HepG2 (cell line): ENCODE measurements around the gene CNOT10. TPM values are rescaled to one million over a fixed set of nuclear protein-coding genes. Genes with fewer than 3 reads are reported as not detected.

Experiments
- BCL6 ChIP-seq: IDR thresholded peaks from 2 replicates; pipeline ENCODE4 v1.6.1; 2016; ENCODE audit warnings: missing genetic modification reagents, missing compliant biosample characterization
- BRD4 ChIP-seq: sonication (generic); formaldehyde crosslinking; IDR thresholded peaks from 2 replicates; pipeline ENCODE4 v1.4.0; 2020; ENCODE audit warnings: missing genetic modification reagents
- CBX5 ChIP-seq: sonication (generic); formaldehyde crosslinking; IDR thresholded peaks from 2 replicates; pipeline ENCODE4 v1.4.0; 2020; ENCODE audit warnings: missing genetic modification reagents, borderline replicate concordance
- CHD4 ChIP-seq: fragments of 200-600 bp; sonication (generic); IDR thresholded peaks from 2 replicates; pipeline ENCODE4 v1.7.0; 2017; ENCODE audit warnings: mild to moderate bottlenecking, low read length, borderline replicate concordance
- CSRNP2 ChIP-seq: sonication (generic); formaldehyde crosslinking; conservative IDR thresholded peaks from 2 replicates; pipeline ENCODE4 v1.8.0; 2022; ENCODE audit warnings: low read depth, missing genetic modification reagents
- EEA1 ChIP-seq: sonication (generic); formaldehyde crosslinking; IDR thresholded peaks from 2 replicates; pipeline ENCODE4 v1.5.1; 2020; ENCODE audit warnings: mild to moderate bottlenecking, missing genetic modification reagents, borderline replicate concordance
- FOXK1 ChIP-seq: sonication (generic); formaldehyde crosslinking; IDR thresholded peaks from 2 replicates; pipeline ENCODE4 v1.4.0; 2020; ENCODE audit warnings: low read depth, missing genetic modification reagents, borderline replicate concordance
- HES4 ChIP-seq: sonication (generic); formaldehyde crosslinking; IDR thresholded peaks from 2 replicates; pipeline ENCODE4 v1.9.0; 2021; ENCODE audit warnings: mild to moderate bottlenecking, missing genetic modification reagents, borderline replicate concordance
- KLF15 ChIP-seq: sonication (generic); formaldehyde crosslinking; IDR thresholded peaks from 2 replicates; pipeline ENCODE4 v1.8.1; 2023; ENCODE audit warnings: borderline replicate concordance, mild to moderate bottlenecking, inconsistent platforms, missing genetic modification reagents, mixed read lengths
- MXI1 ChIP-seq: IDR thresholded peaks from 3 replicates; pipeline ENCODE4 v1.6.1; 2012; ENCODE audit warnings: low read depth, low read length, inconsistent platforms, borderline replicate concordance
- NFYB ChIP-seq: sonication (generic); formaldehyde crosslinking; IDR thresholded peaks from 2 replicates; pipeline ENCODE4 v1.4.0; 2020; ENCODE audit warnings: missing genetic modification reagents
- PAF1 ChIP-seq: IDR thresholded peaks from 2 replicates; pipeline ENCODE4 v1.6.1; 2016; ENCODE audit warnings: missing genetic modification reagents, missing compliant biosample characterization
- PBX2 ChIP-seq: IDR thresholded peaks from 2 replicates; pipeline ENCODE4 v1.6.1; 2016; ENCODE audit warnings: control low read depth
- SIX4 ChIP-seq: sonication (generic); formaldehyde crosslinking; IDR thresholded peaks from 2 replicates; pipeline ENCODE4 v1.4.0; 2020; ENCODE audit warnings: missing genetic modification reagents
- SNAI1 ChIP-seq: sonication (generic); formaldehyde crosslinking; IDR thresholded peaks from 2 replicates; pipeline ENCODE4 v1.5.0; 2020; ENCODE audit warnings: mild to moderate bottlenecking, missing genetic modification reagents, borderline replicate concordance
- TAF1 ChIP-seq: sonication (generic); formaldehyde crosslinking; IDR thresholded peaks from 2 replicates; pipeline ENCODE4 v1.4.0; 2020; ENCODE audit warnings: missing genetic modification reagents
- TCF12 ChIP-seq, 2 experiments: fragments of 450-650 bp in 1 of 2; sonication (generic) in 1 of 2; formaldehyde crosslinking in 1 of 2; IDR thresholded peaks; 2 replicates each; pipeline versions ENCODE4 v1.6.1 to v1.8.0; 2017 to 2022; ENCODE audit warnings: antibody characterized with exemption in 1 of 2, mild to moderate bottlenecking in 1 of 2, missing genetic modification reagents in 1 of 2, moderate library complexity in 1 of 2
- ZBTB43 ChIP-seq: sonication (generic); formaldehyde crosslinking; conservative IDR thresholded peaks from 2 replicates; pipeline ENCODE4 v1.4.0; 2020; ENCODE audit warnings: missing genetic modification reagents
- ZBTB46 ChIP-seq: sonication (generic); formaldehyde crosslinking; IDR thresholded peaks from 2 replicates; pipeline ENCODE4 v1.4.0; 2020; ENCODE audit warnings: mild to moderate bottlenecking, missing genetic modification reagents, borderline replicate concordance
- ZFY ChIP-seq: sonication (generic); formaldehyde crosslinking; IDR thresholded peaks from 2 replicates; pipeline ENCODE4 v1.4.0; 2020; ENCODE audit warnings: missing genetic modification reagents
- ZNF12 ChIP-seq: sonication (generic); formaldehyde crosslinking; IDR thresholded peaks from 2 replicates; pipeline ENCODE4 v1.5.0; 2020; ENCODE audit warnings: missing genetic modification reagents
- ZNF180 ChIP-seq: sonication (generic); formaldehyde crosslinking; IDR thresholded peaks from 2 replicates; pipeline ENCODE4 v1.4.0; 2020; ENCODE audit warnings: low read depth, missing genetic modification reagents, borderline replicate concordance
- ZNF549 ChIP-seq: sonication (generic); formaldehyde crosslinking; IDR thresholded peaks from 2 replicates; pipeline ENCODE4 v1.5.0; 2020; ENCODE audit warnings: missing genetic modification reagents
- ZNF777 ChIP-seq: sonication (generic); formaldehyde crosslinking; IDR thresholded peaks from 2 replicates; pipeline ENCODE4 v1.4.0; 2020; ENCODE audit warnings: missing genetic modification reagents
- ZNF784 ChIP-seq: sonication (generic); formaldehyde crosslinking; IDR thresholded peaks from 2 replicates; pipeline ENCODE4 v1.5.1; 2020; ENCODE audit warnings: missing genetic modification reagents, mild to moderate bottlenecking, borderline replicate concordance
- ZNF891 ChIP-seq: sonication (generic); formaldehyde crosslinking; IDR thresholded peaks from 2 replicates; pipeline ENCODE4 v1.5.0; 2020; ENCODE audit warnings: mild to moderate bottlenecking, missing genetic modification reagents
- polyA plus RNA-seq, 8 experiments: library from polyadenylated mRNA; depleted of rRNA in 3 of 8; stranded (reverse) in 7 of 8; unstranded in 1 of 8; fragments of >200 nt; fragmentation: Illumina TruSeq in 4 of 8; extraction: Trizol in 4 of 8; gene quantifications; 2 replicates each; pipeline versions ENCODE4 v1.2.1 to v1.2.3, GENCODE V29; 2011 to 2016; ENCODE audit warnings: low read depth in 4 of 8, missing spikeins in 1 of 8, mixed read lengths in 1 of 8; ENCODE audit not compliant: insufficient read depth in 1 of 8
- total RNA-seq, 5 experiments: library from RNA; depleted of rRNA; stranded (reverse); fragments of >200 nt; fragmentation: Illumina TruSeq; extraction: Trizol; gene quantifications; 2 replicates each; pipeline ENCODE4 v1.2.3, GENCODE V29; 2016; ENCODE audit warnings: low read depth in 1 of 5

Gene CNOT10
- total and polyA plus RNA-seq, 2 of the 13 experiments (the other 11 are each of a cell fraction or from before 2014, with no cell fraction given) = 21.2 to 34.1 TPM

- TF ChIP-seq ZNF12 (CRISPR knock-in tag) (peak; percentile 47; the same call in 1 of the 2 replicates), TCF12 (IDR thresholded peaks at IDR 0.05) (no peak), TCF12 (CRISPR knock-in tag; IDR thresholded peaks at IDR 0.05) (no peak), FOXK1 (CRISPR knock-in tag) (peak; percentile 66; the same call in 1 of the 2 replicates), CHD4 (no peak), ZBTB46 (no peak), CSRNP2 (no peak), ZFY (CRISPR knock-in tag) (peak; percentile 21; the same call in 1 of the 2 replicates), NFYB (CRISPR knock-in tag) (no peak), HES4 (CRISPR knock-in tag) (no peak), ZNF777 (CRISPR knock-in tag) (no peak), ZNF891 (CRISPR knock-in tag) (no peak), MXI1 (peak; percentile 29; the same call in 1 of the 3 replicates), PBX2 (CRISPR knock-in tag) (no peak), BRD4 (CRISPR knock-in tag) (no peak), BCL6 (CRISPR knock-in tag) (no peak), ZNF549 (no peak), ZNF784 (CRISPR knock-in tag) (no peak), KLF15 (CRISPR knock-in tag) (no peak), SNAI1 (CRISPR knock-in tag) (no peak), ZNF180 (no peak), PAF1 (CRISPR knock-in tag) (no peak), EEA1 (no peak), CBX5 (CRISPR knock-in tag) (peak; percentile 31; the same call in 1 of the 2 replicates), SIX4 (no peak), ZBTB43 (peak; percentile 59; the same call in 1 of the 2 replicates), TAF1 (no peak)
Measured at GRCh38 chr3:32813180-32813579, 128.2 kb downstream of the CNOT10 start (continued).
